GM18873 (cell line): ENCODE data around the gene BEST3.
"Not testable (repeated sequence)": the region's sequence is repeated elsewhere in the genome, so short reads cannot be mapped to it uniquely, and the experiment has no call there.

Source experiments
- ATAC-seq: cut with Tn5 transposase; IDR thresholded peaks from one replicate; pipeline ENCODE4 v1.9.1; 2021; ENCODE audit warnings: mild to moderate bottlenecking, moderate library complexity, moderate number of reproducible peaks; ENCODE audit not compliant: unreplicated experiment, low FRiP score

Gene BEST3

DNA sequence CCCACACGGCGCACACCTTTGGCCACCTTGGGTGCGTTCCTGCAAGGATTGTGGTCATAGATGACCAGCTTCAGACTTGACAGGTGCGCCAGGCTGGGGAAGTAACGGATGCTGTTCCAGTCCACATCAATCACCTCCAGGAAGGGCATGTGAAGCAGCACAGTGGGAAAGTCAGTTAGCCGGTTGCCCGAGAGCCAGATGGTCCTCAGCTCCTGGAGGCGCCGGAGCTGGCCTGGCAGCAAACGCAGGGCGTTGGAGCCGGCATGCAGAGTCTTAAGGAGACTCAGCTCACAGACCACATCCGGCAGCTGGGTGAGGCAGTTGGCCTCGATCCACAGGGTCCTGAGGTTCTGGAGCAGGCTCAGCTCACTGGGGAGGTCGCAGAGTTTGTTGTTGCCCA, 89.0 kb downstream of the BEST3 start:
- ATAC-seq: no peak

DNA sequence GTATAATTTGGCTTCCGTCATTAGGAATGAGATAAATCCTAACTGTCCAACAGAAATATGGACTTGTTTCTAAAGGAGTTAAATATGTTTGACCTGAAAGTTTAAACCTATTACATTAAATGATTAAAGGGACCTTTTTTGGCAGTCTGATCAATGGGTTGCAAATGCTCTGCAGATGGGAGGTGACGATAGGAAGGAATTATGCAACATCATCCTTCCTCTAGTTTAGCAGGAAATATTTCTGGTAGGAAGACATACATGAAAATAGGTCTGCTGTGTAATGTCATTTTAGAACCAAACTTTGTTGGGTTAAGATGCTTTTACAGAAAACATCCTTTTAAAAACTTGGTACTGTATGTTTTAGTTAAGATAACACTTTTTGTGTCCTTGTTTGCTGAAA, 91.0 kb downstream of the BEST3 start:
- ATAC-seq: no peak

GRCh38 chr12:69604275-69604674, 94.8 kb downstream of the BEST3 start:
- ATAC-seq: not testable (repeated sequence)
